HepG2 (cell line): Measurements from ENCODE around the gene ZMIZ2. TPM values are rescaled to one million over a fixed set of nuclear protein-coding genes. Genes with fewer than 3 reads are reported as not detected.

ENCODE experiments used
- ATAC-seq: fragments of 200-7000 bp; cut with Tn5 transposase; 3 replicates; pipeline ENCODE4 v1.9.1; 2020; ENCODE audit warnings: mild to moderate bottlenecking, moderate library complexity
- BruUV-seq: library from RNA; stranded (reverse); fragments of 400-500 nt; replicated peaks from 2 replicates; lab custom pipeline; 2021; lab: Mats Ljungman, UMichigan
- CTCF ChIA-PET: fragments of 300-600 bp; formaldehyde crosslinking; extraction: SDS; loops from one replicate; lab custom pipeline; 2021; ENCODE audit warnings: low total read pairs, inconsistent platforms, low intra/inter-chr PET ratio; lab: Yijun Ruan, JAX
- POLR2A ChIA-PET: fragments of 350-600 bp; sonication (Branson Sonifier 250); formaldehyde crosslinking; loops from one replicate; lab custom pipeline; 2020; ENCODE audit warnings: antibody characterized with exemption, inconsistent platforms; lab: Yijun Ruan, JAX
- DNase-seq: peaks from one replicate; pipeline ENCODE4 v3.0.0-alpha.2; 2015; ENCODE audit warnings: low spot score
- FAIRE-seq: peaks from 3 replicates; lab custom pipeline; 2011; peaks lifted over from hg19 to GRCh38; lab: Jason Lieb, UNC
- H2AFZ ChIP-seq: one replicate; pipeline ENCODE4 v1.6.1; 2011; ENCODE audit warnings: low read length, inconsistent platforms
- H3K27ac ChIP-seq: fragments of 300-600 bp; 3 replicates; pipeline ENCODE4 v1.8.0; 2011; ENCODE audit warnings: mixed run types, mild to moderate bottlenecking, mixed read lengths, low read length, inconsistent platforms; ENCODE audit not compliant: insufficient read depth; ENCODE audit errors: extremely low read length
- H3K27me3 ChIP-seq, 2 experiments: fragments of 200-600 bp in 1 of 2; 2 replicates in 1 of 2; 3 replicates in 1 of 2; pipeline versions ENCODE4 v1.6.0 to v1.8.0; 2011; ENCODE audit warnings: low read length in 2 of 2, mild to moderate bottlenecking in 2 of 2, moderate library complexity in 2 of 2, inconsistent platforms in 1 of 2; ENCODE audit not compliant: insufficient read depth in 2 of 2, control insufficient read depth in 1 of 2
- H3K36me3 ChIP-seq, 2 experiments: fragments of 200-600 bp in 1 of 2; replicated peaks in 1 of 2; 2 replicates in 1 of 2; 3 replicates in 1 of 2; pipeline versions ENCODE4 v1.5.1 to v1.8.0; 2011; ENCODE audit warnings: low read length in 2 of 2, inconsistent platforms in 1 of 2; ENCODE audit not compliant: insufficient read depth in 2 of 2, control insufficient read depth in 1 of 2
- H3K4me1 ChIP-seq: 2 replicates; pipeline ENCODE4 v1.5.1; 2012; ENCODE audit warnings: low read length, inconsistent platforms; ENCODE audit not compliant: insufficient read depth
- H3K4me2 ChIP-seq: 2 replicates; pipeline ENCODE4 v1.6.0; 2011; ENCODE audit warnings: low read depth, low read length, inconsistent platforms
- H3K4me3 ChIP-seq, 3 experiments: fragments of 200-600 bp in 1 of 3; sonication (generic), shearing (Covaris generic) in 1 of 3; replicated peaks in 1 of 3; 2 replicates each; pipeline ENCODE4 v1.5.1; 2011 to 2016; ENCODE audit warnings: low read length in 3 of 3, inconsistent platforms in 2 of 3, low read depth in 2 of 3, mild to moderate bottlenecking in 2 of 3, control low read depth in 1 of 3, mixed read lengths in 1 of 3; ENCODE audit not compliant: insufficient read depth in 1 of 3
- H3K79me2 ChIP-seq: one replicate; pipeline ENCODE4 v1.6.1; 2011; ENCODE audit warnings: low read length, inconsistent platforms; ENCODE audit not compliant: insufficient read depth
- H3K9ac ChIP-seq: 2 replicates; pipeline ENCODE4 v1.6.0; 2011; ENCODE audit warnings: mild to moderate bottlenecking, low read depth, low read length, inconsistent platforms; ENCODE audit not compliant: insufficient read depth
- H3K9me3 ChIP-seq: 2 replicates; pipeline ENCODE4 v1.5.1; 2012; ENCODE audit warnings: mild to moderate bottlenecking, low read length
- H4K20me1 ChIP-seq: 2 replicates; pipeline ENCODE4 v1.6.0; 2011; ENCODE audit warnings: inconsistent platforms, mild to moderate bottlenecking, low read length, moderate library complexity; ENCODE audit not compliant: insufficient read depth
- CCAR2 ChIP-seq: fragments of 200-400 bp; formaldehyde crosslinking; optimal IDR thresholded peaks from 2 replicates; pipeline ENCODE3; 2018; ENCODE audit warnings: low read depth, mild to moderate bottlenecking, low read length, moderate library complexity
- FOXA1 ChIP-seq, 2 experiments: fragments of 450-650 bp in 1 of 2; sonication (generic) in 1 of 2; formaldehyde crosslinking in 1 of 2; IDR thresholded peaks; 2 replicates each; pipeline versions ENCODE4 v1.4.0 to v1.6.1; 2016 to 2020; ENCODE audit warnings: missing genetic modification reagents in 1 of 2
- KAT2B ChIP-seq: fragments of 150-350 bp; IDR thresholded peaks from 2 replicates; pipeline ENCODE4 v1.6.1; 2014; ENCODE audit warnings: low read depth, low read length, borderline replicate concordance
- KDM6A ChIP-seq: IDR thresholded peaks from 2 replicates; pipeline ENCODE4 v1.6.1; 2016; ENCODE audit warnings: low read depth
- NR1H2 ChIP-seq: sonication (generic); formaldehyde crosslinking; IDR thresholded peaks from 2 replicates; pipeline ENCODE4 v1.8.1; 2022; ENCODE audit warnings: low read depth, missing genetic modification reagents, borderline replicate concordance
- SRF ChIP-seq: IDR thresholded peaks from 2 replicates; pipeline ENCODE4 v1.6.1; 2011; ENCODE audit warnings: mild to moderate bottlenecking, low read depth, low read length, moderate library complexity
- ZNF143 ChIP-seq: sonication (generic); formaldehyde crosslinking; IDR thresholded peaks from 2 replicates; pipeline ENCODE4 v1.4.0; 2020; ENCODE audit warnings: missing genetic modification reagents
- ZNF563 ChIP-seq: sonication (generic); formaldehyde crosslinking; IDR thresholded peaks from 2 replicates; pipeline ENCODE4 v1.8.0; 2022; ENCODE audit warnings: mild to moderate bottlenecking, moderate library complexity, missing genetic modification reagents
- ZNF782 ChIP-seq: sonication (generic); formaldehyde crosslinking; IDR thresholded peaks from 2 replicates; pipeline ENCODE4 v1.4.0; 2020; ENCODE audit warnings: missing genetic modification reagents, mild to moderate bottlenecking, borderline replicate concordance
- ZNF878 ChIP-seq: sonication (generic); formaldehyde crosslinking; IDR thresholded peaks from 2 replicates; pipeline ENCODE4 v1.8.1; 2023; ENCODE audit warnings: mild to moderate bottlenecking, missing genetic modification reagents, moderate library complexity
- WGBS: methylation state at CpG from one replicate; pipeline ENCODE4 v1.1.6; 2017; ENCODE audit warnings: low lambda C conversion rate; 5-methylcytosine and 5-hydroxymethylcytosine counted together
- in situ Hi-C: cut with HindIII; loops from 2 replicates; pipeline ENCODE4 v1.10.0; 2017; ENCODE audit warnings: low pct_unique_long_range_greater_than_20kb; ENCODE audit not compliant: extremely low pct_ligation_motif_present
- intact Hi-C: fragments of 100-400 bp; cut with micrococcal nuclease; formaldehyde crosslinking; loops from one replicate; pipeline ENCODE4 v1.10.0; 2022; ENCODE audit not compliant: unreplicated experiment
- polyA plus RNA-seq, 8 experiments: library from polyadenylated mRNA; depleted of rRNA in 3 of 8; stranded (reverse) in 7 of 8; unstranded in 1 of 8; fragments of >200 nt; fragmentation: Illumina TruSeq in 4 of 8; extraction: Trizol in 4 of 8; gene quantifications; 2 replicates each; pipeline versions ENCODE4 v1.2.1 to v1.2.3, GENCODE V29; 2011 to 2016; ENCODE audit warnings: low read depth in 4 of 8, missing spikeins in 1 of 8, mixed read lengths in 1 of 8; ENCODE audit not compliant: insufficient read depth in 1 of 8
- total RNA-seq, 5 experiments: library from RNA; depleted of rRNA; stranded (reverse); fragments of >200 nt; fragmentation: Illumina TruSeq; extraction: Trizol; gene quantifications; 2 replicates each; pipeline ENCODE4 v1.2.3, GENCODE V29; 2016; ENCODE audit warnings: low read depth in 1 of 5
- TF ChIP-seq, protein P1 (sequence below): sonication (generic); formaldehyde crosslinking; IDR thresholded peaks from 2 replicates; pipeline ENCODE4 v1.4.0; 2020; ENCODE audit warnings: low read depth, missing genetic modification reagents
- TF ChIP-seq, protein P2 (sequence below): IDR thresholded peaks from 2 replicates; pipeline ENCODE4 v1.6.1; 2012; ENCODE audit warnings: low read depth, low read length, improper control_type of control experiment
- TF ChIP-seq, protein P3 (sequence below): sonication (generic); formaldehyde crosslinking; IDR thresholded peaks from 2 replicates; pipeline ENCODE4 v1.5.1; 2020; ENCODE audit warnings: mild to moderate bottlenecking, missing genetic modification reagents
- TF ChIP-seq, protein P4 (sequence below): sonication (generic); formaldehyde crosslinking; IDR thresholded peaks from 2 replicates; pipeline ENCODE4 v1.4.0; 2020; ENCODE audit warnings: mild to moderate bottlenecking, missing genetic modification reagents

Gene ZMIZ2
- total and polyA plus RNA-seq, 2 of the 13 experiments (the other 11 are each of a cell fraction or from before 2014, with no cell fraction given), result 4.9 to 7.9 TPM

DNA sequence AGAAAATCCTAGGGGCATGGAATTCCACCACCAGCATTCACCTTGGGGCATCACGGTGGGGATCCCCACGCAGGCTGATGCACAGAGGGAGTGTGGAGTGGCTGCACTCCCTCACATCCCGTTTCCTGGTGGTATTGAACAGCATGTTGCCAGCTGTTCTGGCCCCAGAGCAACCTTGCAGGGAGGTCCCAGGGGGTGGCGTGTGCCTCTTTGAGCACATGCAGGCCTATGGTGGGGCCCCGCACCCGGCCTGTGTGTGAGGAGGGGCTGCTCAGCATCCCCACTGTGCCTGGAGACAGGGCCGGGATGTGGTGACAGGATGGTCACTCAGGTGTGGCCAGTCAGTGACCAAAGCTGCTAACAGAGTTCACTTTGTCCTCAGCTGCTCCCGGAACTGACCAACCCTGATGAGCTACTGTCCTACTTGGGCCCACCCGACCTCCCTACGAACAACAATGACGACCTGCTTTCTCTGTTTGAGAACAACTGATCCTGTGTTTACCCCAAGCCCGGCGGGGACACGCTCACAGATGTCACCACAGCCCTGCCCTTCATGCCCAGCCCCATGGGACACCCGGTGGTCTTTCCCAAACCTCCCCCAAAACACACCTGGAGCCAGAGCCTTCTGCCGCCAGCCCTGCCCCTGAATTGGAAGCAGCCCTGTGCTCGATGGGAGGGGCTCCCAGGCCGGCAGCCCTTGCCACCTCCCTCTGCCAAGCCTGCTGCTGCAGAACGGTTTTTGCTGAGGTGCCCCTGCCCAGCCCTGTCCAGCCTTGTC, 18.7 kb downstream of the ZMIZ2 start:
- Histone ChIP-seq H3K27me3 (no peaks in the 10 kb centered on the region), H3K9ac (no peak overlapping the region), H3K9me3 (no peaks in the 10 kb centered on the region), H2AFZ (no peak overlapping the region), H4K20me1 (no peaks in the 10 kb centered on the region), H3K4me3 (no peak overlapping the region), H3K4me2 (no peak overlapping the region), H3K79me2 (no peaks in the 10 kb centered on the region), H3K36me3 (peaks cover 27 to 42% of the 10 kb centered on the region in 2 experiments; a peak in 4 of 5 replicates), H3K27ac (no peak overlapping the region), H3K4me1 (peaks cover 35% of the 10 kb centered on the region)
- ChIA-PET CTCF (no interaction called here), POLR2A (interaction anchor here (0.9 to 1.4 kb wide), 2 partner anchors 80 to 185 kb away, joined by 3 read pairs; partner anchors contain the start of genes H2AZ2 and TMED4)
- WGBS, result 95% methylated on average over 7 of the region's 19 CpGs
- intact Hi-C loops, result no loop called here
- BruUV-seq, result no TSS peak
- FAIRE-seq (no peak), ATAC-seq (no peak), DNase-seq (no peak)
- in situ Hi-C loops, result loop anchor here (25.0 kb wide), 1 partner anchor 180 kb away; the partner anchor contains the start of gene TMED4
- TF ChIP-seq FOXA1 (IDR thresholded peaks at IDR 0.05) (no peak), FOXA1 (CRISPR knock-in tag; IDR thresholded peaks at IDR 0.05) (no peak), SRF (no peak), KDM6A (CRISPR knock-in tag) (no peak), KAT2B (no peak), CCAR2 (no peak), ZNF563 (no peak), NR1H2 (CRISPR knock-in tag) (no peak), ZNF143 (CRISPR knock-in tag) (no peak), ZNF878 (CRISPR knock-in tag) (no peak), ZNF782 (CRISPR knock-in tag) (no peak)
- TF ChIP-seq, protein P1, sequence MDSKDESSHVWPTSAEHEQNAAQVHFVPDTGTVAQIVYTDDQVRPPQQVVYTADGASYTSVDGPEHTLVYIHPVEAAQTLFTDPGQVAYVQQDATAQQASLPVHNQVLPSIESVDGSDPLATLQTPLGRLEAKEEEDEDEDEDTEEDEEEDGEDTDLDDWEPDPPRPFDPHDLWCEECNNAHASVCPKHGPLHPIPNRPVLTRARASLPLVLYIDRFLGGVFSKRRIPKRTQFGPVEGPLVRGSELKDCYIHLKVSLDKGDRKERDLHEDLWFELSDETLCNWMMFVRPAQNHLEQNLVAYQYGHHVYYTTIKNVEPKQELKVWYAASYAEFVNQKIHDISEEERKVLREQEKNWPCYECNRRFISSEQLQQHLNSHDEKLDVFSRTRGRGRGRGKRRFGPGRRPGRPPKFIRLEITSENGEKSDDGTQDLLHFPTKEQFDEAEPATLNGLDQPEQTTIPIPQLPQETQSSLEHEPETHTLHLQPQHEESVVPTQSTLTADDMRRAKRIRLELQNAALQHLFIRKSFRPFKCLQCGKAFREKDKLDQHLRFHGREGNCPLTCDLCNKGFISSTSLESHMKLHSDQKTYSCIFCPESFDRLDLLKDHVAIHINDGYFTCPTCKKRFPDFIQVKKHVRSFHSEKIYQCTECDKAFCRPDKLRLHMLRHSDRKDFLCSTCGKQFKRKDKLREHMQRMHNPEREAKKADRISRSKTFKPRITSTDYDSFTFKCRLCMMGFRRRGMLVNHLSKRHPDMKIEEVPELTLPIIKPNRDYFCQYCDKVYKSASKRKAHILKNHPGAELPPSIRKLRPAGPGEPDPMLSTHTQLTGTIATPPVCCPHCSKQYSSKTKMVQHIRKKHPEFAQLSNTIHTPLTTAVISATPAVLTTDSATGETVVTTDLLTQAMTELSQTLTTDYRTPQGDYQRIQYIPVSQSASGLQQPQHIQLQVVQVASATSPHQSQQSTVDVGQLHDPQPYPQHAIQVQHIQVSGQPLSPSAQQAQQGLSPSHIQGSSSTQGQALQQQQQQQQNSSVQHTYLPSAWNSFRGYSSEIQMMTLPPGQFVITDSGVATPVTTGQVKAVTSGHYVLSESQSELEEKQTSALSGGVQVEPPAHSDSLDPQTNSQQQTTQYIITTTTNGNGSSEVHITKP, result no peak
- TF ChIP-seq, protein P2, sequence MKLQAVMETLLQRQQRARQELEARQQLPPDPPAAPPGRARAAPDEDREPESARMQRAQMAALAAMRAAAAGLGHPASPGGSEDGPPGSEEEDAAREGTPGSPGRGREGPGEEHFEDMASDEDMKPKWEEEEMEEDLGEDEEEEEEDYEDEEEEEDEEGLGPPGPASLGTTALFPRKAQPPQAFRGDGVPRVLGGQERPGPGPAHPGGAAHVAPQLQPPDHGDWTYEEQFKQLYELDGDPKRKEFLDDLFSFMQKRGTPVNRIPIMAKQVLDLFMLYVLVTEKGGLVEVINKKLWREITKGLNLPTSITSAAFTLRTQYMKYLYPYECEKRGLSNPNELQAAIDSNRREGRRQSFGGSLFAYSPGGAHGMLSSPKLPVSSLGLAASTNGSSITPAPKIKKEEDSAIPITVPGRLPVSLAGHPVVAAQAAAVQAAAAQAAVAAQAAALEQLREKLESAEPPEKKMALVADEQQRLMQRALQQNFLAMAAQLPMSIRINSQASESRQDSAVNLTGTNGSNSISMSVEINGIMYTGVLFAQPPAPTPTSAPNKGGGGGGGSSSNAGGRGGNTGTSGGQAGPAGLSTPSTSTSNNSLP, result no peak
- TF ChIP-seq, protein P3, sequence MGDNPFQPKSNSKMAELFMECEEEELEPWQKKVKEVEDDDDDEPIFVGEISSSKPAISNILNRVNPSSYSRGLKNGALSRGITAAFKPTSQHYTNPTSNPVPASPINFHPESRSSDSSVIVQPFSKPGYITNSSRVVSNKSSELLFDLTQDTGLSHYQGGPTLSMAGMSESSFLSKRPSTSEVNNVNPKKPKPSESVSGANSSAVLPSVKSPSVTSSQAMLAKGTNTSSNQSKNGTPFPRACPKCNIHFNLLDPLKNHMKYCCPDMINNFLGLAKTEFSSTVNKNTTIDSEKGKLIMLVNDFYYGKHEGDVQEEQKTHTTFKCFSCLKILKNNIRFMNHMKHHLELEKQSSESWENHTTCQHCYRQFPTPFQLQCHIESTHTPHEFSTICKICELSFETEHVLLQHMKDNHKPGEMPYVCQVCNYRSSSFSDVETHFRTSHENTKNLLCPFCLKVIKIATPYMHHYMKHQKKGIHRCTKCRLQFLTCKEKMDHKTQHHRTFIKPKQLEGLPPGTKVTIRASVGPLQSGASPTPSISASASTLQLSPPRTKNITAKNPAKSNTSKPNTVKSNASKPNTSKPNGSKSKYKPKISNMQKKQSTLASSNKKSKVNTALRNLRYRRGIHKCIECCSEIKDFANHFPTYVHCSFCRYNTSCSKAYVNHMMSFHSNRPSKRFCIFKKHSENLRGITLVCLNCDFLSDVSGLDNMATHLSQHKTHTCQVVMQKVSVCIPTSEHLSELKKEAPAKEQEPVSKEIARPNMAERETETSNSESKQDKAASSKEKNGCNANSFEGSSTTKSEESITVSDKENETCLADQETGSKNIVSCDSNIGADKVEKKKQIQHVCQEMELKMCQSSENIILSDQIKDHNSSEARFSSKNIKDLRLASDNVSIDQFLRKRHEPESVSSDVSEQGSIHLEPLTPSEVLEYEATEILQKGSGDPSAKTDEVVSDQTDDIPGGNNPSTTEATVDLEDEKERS, result no peak
- TF ChIP-seq, protein P4, sequence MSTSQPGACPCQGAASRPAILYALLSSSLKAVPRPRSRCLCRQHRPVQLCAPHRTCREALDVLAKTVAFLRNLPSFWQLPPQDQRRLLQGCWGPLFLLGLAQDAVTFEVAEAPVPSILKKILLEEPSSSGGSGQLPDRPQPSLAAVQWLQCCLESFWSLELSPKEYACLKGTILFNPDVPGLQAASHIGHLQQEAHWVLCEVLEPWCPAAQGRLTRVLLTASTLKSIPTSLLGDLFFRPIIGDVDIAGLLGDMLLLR, result no peak
